ENCODE measurements around the gene NT5C3B.
A peak's percentile ranks its signal among the peaks of the same experiment; 100 is the strongest.

NT5C3B gene

DNA sequence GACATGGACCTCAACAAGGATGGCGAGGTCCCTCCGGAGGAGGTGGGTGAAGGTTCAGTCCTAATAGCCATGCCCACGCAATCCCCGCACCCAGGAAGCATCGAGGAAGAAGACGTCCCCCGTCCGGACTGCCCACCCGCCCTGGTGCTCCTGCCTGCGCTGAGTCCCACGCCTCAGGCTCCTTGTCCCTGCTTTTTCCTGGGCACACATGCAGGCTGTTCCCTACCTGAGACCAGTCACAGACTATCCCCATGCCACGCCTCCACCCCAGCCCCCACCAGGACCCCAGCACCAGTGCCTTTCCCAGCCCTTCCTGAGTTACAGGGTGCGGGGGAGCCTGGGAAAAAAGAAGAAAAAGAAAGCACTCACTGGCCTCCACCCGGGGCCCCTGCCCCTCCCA, 14.3 kb downstream of the NT5C3B start:
- Histone ChIP-seq H3K9me3 (ENCODE audit: control insufficient read depth, insufficient read depth, low read depth, low read length) (no peaks in the 10 kb centered on the region), H3K27ac (ENCODE audit: low read depth, low read length) (no peak overlapping the region), H3K4me1 (ENCODE audit: control insufficient read depth, insufficient read depth, low read length) (peaks cover 10% of the 10 kb centered on the region), H3K36me3 (ENCODE audit: control insufficient read depth, insufficient read depth, low read length) (peaks cover 64% of the 10 kb centered on the region), H3K4me3 (ENCODE audit: low read depth, low read length) (no peak overlapping the region), H3K9ac (ENCODE audit: low read length) (no peak overlapping the region), H3K27me3 (ENCODE audit: control insufficient read depth, insufficient read depth, low read length) (no peaks in the 10 kb centered on the region)

- peaks cover 18% of the 10 kb centered on the region for H3K4me1 ChIP-seq (ENCODE audit: control insufficient read depth, insufficient read depth, low read length)
- no peaks in the 10 kb centered on the region for H3K9me3 ChIP-seq (ENCODE audit: control insufficient read depth, insufficient read depth, low read depth, low read length)
- no peak overlapping the region for H3K9ac ChIP-seq (ENCODE audit: low read length)
- no peak overlapping the region for H3K4me3 ChIP-seq (ENCODE audit: low read depth, low read length)
- no peaks in the 10 kb centered on the region for H3K27me3 ChIP-seq (ENCODE audit: control insufficient read depth, insufficient read depth, low read length)
- no peak overlapping the region for H3K27ac ChIP-seq (ENCODE audit: low read depth, low read length)
- H3K36me3 ChIP-seq (ENCODE audit: control insufficient read depth, insufficient read depth, low read length) = peaks cover 44% of the 10 kb centered on the region
Observed at GRCh38 chr17:41818024-41818423, 18.0 kb downstream of the NT5C3B start.

DNA sequence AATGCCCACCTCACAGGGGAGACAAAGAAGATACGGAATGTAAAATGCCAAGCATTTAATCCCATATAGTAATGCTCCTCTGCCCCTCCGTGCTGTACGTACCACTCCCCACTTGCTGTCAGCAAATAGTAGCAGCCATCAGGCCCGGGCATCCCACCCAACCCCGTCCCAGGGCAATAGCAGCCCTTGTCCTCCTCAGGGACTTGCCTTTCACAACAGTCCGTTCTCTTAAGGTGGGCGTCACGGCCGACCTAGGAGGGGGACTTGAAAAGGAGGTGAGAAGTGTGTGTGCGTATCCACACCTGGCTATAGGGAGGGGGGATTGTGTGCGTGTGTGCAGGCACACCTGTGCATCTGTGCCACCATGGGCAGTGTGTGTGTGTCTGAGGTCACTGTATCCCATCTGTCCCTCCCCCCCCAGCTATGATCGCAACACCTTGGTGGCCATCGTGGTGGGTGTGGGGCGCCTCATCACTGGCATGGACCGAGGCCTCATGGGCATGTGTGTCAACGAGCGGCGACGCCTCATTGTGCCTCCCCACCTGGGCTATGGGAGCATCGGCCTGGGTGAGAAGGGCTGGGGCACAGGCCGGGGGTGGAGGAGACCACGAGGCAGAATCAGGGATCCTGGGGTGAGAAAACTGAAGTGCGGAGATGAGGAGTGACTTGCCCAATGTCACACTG, 19.3 kb downstream of the NT5C3B start:
- H3K9me3 ChIP-seq (ENCODE audit: control insufficient read depth, insufficient read depth, low read depth, low read length) = no peaks in the 10 kb centered on the region
- H3K27me3 ChIP-seq (ENCODE audit: control insufficient read depth, insufficient read depth, low read length) = no peaks in the 10 kb centered on the region
- peaks cover 38% of the 10 kb centered on the region for H3K36me3 ChIP-seq (ENCODE audit: control insufficient read depth, insufficient read depth, low read length)
- H3K4me1 ChIP-seq (ENCODE audit: control insufficient read depth, insufficient read depth, low read length) = peaks cover 18% of the 10 kb centered on the region
- no peak overlapping the region for H3K4me3 ChIP-seq (ENCODE audit: low read depth, low read length)
- H3K9ac ChIP-seq (ENCODE audit: low read length) = no peak overlapping the region
- no peak overlapping the region for H3K27ac ChIP-seq (ENCODE audit: low read depth, low read length)

DNA sequence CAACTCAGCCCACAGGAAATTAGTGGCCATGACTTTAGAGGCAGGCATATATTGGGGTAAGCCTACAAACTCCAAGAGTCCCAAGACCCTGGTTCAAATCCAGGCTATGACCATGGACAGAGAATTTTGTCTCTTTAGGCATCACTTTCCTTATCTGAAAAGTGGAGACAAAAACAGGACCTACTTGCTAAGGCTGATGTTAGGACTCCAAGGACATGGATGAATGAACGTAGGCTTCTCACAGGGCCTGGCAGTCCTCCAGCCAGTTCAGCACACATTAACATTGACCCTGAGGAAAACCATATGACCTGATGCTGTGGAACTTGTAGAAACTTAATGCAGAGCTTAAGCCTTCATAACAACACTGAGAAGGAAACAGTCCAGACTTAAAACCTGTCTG, 21.8 kb downstream of the NT5C3B start:
- Histone ChIP-seq H3K9ac (ENCODE audit: low read length) (peak overlapping the region; percentile 71), H3K27me3 (ENCODE audit: control insufficient read depth, insufficient read depth, low read length) (peaks cover 11% of the 10 kb centered on the region), H3K27ac (ENCODE audit: low read depth, low read length) (no peak overlapping the region)

DNA sequence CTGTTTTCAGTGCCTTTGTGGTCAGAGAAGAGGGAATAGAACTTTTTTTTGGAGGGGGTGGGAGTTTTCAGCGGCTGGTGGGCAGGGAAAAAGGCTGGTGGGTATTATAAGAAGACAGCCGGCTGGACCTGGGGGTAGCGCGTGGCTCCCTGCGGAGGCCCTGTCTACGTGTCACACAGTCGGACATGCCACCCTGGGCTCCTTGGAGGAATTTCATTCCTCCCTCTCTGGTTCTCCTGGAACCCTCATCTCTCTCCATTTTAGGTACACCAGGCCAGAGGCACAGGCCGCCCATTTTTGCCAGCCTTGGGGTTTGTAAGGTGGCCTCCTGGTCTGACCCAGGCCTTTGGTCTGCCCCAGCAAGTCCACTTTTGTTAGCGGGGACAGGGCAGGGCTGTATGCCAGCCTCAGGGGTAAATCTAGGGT, 22.3 kb downstream of the NT5C3B start:
- H3K9ac ChIP-seq (ENCODE audit: low read length) = peak overlapping the region; percentile 71
- peaks cover 11% of the 10 kb centered on the region for H3K27me3 ChIP-seq (ENCODE audit: control insufficient read depth, insufficient read depth, low read length)
- no peaks in the 10 kb centered on the region for H3K9me3 ChIP-seq (ENCODE audit: control insufficient read depth, insufficient read depth, low read depth, low read length)
- H3K4me1 ChIP-seq (ENCODE audit: control insufficient read depth, insufficient read depth, low read length) = peaks cover 12% of the 10 kb centered on the region; the same call in 1 of the 2 replicates
- no peak overlapping the region for H3K27ac ChIP-seq (ENCODE audit: low read depth, low read length)
- peaks cover 25% of the 10 kb centered on the region for H3K36me3 ChIP-seq (ENCODE audit: control insufficient read depth, insufficient read depth, low read length)
- H3K4me3 ChIP-seq (ENCODE audit: low read depth, low read length) = peak overlapping the region; percentile 79

More for the DNA sequence above, 21.8 kb downstream of the NT5C3B start:
- peaks cover 15% of the 10 kb centered on the region for H3K4me1 ChIP-seq (ENCODE audit: control insufficient read depth, insufficient read depth, low read length)
- peaks cover 25% of the 10 kb centered on the region for H3K36me3 ChIP-seq (ENCODE audit: control insufficient read depth, insufficient read depth, low read length)
- peak overlapping the region; percentile 79 for H3K4me3 ChIP-seq (ENCODE audit: low read depth, low read length)
- no peaks in the 10 kb centered on the region for H3K9me3 ChIP-seq (ENCODE audit: control insufficient read depth, insufficient read depth, low read depth, low read length)

DNA sequence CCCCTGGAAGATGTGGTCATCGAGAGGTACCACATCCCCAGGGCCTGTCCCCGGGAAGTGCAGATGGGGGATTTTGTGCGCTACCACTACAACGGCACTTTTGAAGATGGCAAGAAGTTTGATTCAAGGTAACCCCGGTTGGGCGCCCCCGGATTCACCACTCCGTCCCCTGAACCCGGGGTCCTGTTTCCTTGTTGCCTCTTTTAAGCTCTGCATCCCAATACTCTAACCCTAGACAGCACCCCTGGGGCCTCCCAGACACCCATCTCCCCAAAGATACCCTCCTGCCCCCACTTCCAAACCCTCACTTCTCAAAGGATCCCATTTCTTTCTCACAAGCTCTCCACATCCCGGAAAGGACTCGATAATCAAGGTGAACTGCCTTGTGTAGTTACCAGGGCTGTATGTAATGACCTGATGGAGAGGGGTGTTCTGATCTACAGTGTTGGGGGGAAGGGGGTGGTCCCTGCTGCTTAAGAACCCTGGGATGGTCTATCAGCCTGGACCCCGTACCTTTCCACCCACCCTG, 22.8 kb downstream of the NT5C3B start:
- peak overlapping the region; percentile 54; the same call in 1 of the 2 replicates for H3K27ac ChIP-seq (ENCODE audit: low read depth, low read length)
- peak overlapping the region; percentile 79 for H3K4me3 ChIP-seq (ENCODE audit: low read depth, low read length)
- peaks cover 12% of the 10 kb centered on the region; the same call in 1 of the 2 replicates for H3K4me1 ChIP-seq (ENCODE audit: control insufficient read depth, insufficient read depth, low read length)
- peaks cover 24% of the 10 kb centered on the region for H3K36me3 ChIP-seq (ENCODE audit: control insufficient read depth, insufficient read depth, low read length)
- H3K9me3 ChIP-seq (ENCODE audit: control insufficient read depth, insufficient read depth, low read depth, low read length) = no peaks in the 10 kb centered on the region
- H3K27me3 ChIP-seq (ENCODE audit: control insufficient read depth, insufficient read depth, low read length) = peaks cover 11% of the 10 kb centered on the region
- peak overlapping the region; percentile 71 for H3K9ac ChIP-seq (ENCODE audit: low read length)

DNA sequence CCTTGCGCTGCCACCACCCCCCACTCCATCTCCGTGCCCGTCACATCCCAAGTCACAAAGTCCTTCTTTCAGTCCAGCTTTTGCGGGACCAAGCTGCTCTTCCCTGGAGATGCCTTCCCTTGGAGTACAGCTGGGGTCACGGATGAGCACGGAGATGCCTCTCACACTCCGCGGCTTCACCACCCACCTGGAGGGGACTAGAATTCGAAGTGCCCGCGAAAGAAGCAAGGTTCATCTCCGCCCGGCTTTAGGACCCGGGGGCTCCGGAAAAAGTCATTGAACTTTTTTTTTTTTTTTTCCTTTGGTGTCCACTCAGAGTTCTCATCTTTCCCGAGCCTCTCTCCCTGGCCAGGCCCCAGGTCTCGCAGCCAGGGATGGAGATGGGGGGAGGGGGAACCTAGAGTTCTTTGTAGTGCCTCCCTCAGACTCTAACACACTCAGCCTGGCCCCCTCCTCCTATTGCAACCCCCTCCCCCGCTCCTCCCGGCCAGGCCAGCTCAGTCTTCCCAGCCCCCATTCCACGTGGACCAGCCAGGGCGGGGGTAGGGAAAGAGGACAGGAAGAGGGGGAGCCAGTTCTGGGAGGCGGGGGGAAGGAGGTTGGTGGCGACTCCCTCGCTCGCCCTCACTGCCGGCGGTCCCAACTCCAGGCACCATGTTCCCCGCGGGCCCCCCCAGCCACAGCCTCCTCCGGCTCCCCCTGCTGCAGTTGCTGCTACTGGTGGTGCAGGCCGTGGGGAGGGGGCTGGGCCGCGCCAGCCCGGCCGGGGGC, 23.5 kb downstream of the NT5C3B start, which contains the start of gene FKBP10:
FKBP10 (plus strand) TSS at position 624 of the 771 bp plus-strand sequence; CDS start at position 655, 31 bp downstream.
- peak within 1 kb of the TSS; percentile 58; the same call in 1 of the 2 replicates for H3K27ac ChIP-seq (ENCODE audit: low read depth, low read length)

GRCh38 chr17:41811549-41812380, 24.3 kb downstream of the NT5C3B start, which contains the start of gene P3H4:
Gene P3H4, minus strand, starts transcription at chr17:41811949. Its CDS starts 34 bp downstream, at chr17:41811915.
- peak within 1 kb of the TSS; percentile 87 for H3K9ac ChIP-seq (ENCODE audit: low read length)
- peak within 1 kb of the TSS; percentile 58; the same call in 1 of the 2 replicates for H3K27ac ChIP-seq (ENCODE audit: low read depth, low read length)
- H3K4me3 ChIP-seq (ENCODE audit: low read depth, low read length) = peak within 1 kb of the TSS; percentile 79
- H3K36me3 ChIP-seq (ENCODE audit: control insufficient read depth, insufficient read depth, low read length) = peaks cover 15% of the 10 kb centered on the region
- no peaks in the 10 kb centered on the region for H3K9me3 ChIP-seq (ENCODE audit: control insufficient read depth, insufficient read depth, low read depth, low read length)
- H3K27me3 ChIP-seq (ENCODE audit: control insufficient read depth, insufficient read depth, low read length) = peaks cover 11% of the 10 kb centered on the region
- H3K4me1 ChIP-seq (ENCODE audit: control insufficient read depth, insufficient read depth, low read length) = peaks cover 12% of the 10 kb centered on the region; the same call in 1 of the 2 replicates

More for the DNA sequence above, 23.5 kb downstream of the NT5C3B start, which contains the start of gene FKBP10:
- no peaks in the 10 kb centered on the region for H3K9me3 ChIP-seq (ENCODE audit: control insufficient read depth, insufficient read depth, low read depth, low read length)
- H3K36me3 ChIP-seq (ENCODE audit: control insufficient read depth, insufficient read depth, low read length) = peaks cover 18% of the 10 kb centered on the region
- H3K4me3 ChIP-seq (ENCODE audit: low read depth, low read length) = peak within 1 kb of the TSS; percentile 79
- H3K4me1 ChIP-seq (ENCODE audit: control insufficient read depth, insufficient read depth, low read length) = peaks cover 12% of the 10 kb centered on the region; the same call in 1 of the 2 replicates
- peaks cover 11% of the 10 kb centered on the region for H3K27me3 ChIP-seq (ENCODE audit: control insufficient read depth, insufficient read depth, low read length)
- H3K9ac ChIP-seq (ENCODE audit: low read length) = peak within 1 kb of the TSS; percentile 87

DNA sequence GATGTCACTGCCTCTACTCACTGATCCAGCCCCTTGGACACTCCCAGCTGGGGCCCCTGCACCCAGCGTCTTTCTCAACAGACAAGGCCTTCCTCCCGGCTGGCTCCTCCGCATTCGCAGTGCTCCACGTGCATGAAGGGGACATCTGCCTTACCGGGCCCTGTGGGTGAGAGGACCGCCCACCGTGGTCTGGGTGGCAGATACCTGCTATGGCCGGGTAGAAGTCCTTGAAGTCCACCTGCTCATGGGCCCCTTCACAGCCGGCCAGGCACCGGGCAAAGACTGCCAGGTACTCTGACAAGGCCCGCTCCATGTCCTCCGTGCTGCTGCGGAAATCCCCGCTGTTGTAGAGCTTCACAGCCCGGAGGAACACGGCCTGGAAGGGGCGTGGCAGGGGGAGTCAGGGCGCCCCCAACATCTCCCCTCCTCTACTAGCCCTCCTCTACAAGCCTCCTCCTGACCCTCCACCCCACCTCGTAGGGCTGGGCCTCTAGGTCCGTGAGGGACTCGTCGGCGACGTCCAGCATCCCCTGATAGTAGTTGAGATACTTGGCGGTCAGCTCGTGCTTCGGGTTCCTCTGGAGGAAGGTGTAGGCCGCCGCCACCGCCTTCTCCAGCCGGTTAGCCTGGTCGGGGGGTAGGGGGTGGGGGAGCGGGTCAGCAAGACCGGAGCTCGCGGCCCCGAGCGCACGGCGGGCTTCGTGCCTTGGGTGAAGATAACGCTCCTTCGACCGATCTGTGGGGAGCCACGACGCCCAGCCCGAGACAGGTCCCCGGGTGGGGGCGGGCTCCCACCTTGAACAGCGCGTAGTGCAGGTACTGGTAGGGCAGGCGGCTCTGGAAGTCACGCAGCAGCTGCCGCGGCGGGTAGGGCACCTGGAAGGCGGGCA, 25.1 kb downstream of the NT5C3B start:
- Histone ChIP-seq H3K36me3 (ENCODE audit: control insufficient read depth, insufficient read depth, low read length) (peaks cover 18% of the 10 kb centered on the region), H3K9ac (ENCODE audit: low read length) (peak overlapping the region; percentile 87), H3K4me3 (ENCODE audit: low read depth, low read length) (peak overlapping the region; percentile 79), H3K9me3 (ENCODE audit: control insufficient read depth, insufficient read depth, low read depth, low read length) (no peaks in the 10 kb centered on the region), H3K4me1 (ENCODE audit: control insufficient read depth, insufficient read depth, low read length) (peaks cover 12% of the 10 kb centered on the region; the same call in 1 of the 2 replicates), H3K27me3 (ENCODE audit: control insufficient read depth, insufficient read depth, low read length) (peaks cover 11% of the 10 kb centered on the region), H3K27ac (ENCODE audit: low read depth, low read length) (peak overlapping the region; percentile 58; the same call in 1 of the 2 replicates)

Measured in HUES6 (cell line).